Prostate gland (tissue), 2 donors: ENCODE data around the gene SSH2. TPM values are rescaled to one million over a fixed set of nuclear protein-coding genes. Genes with fewer than 3 reads are reported as not detected.
A peak's percentile ranks its signal among the peaks of the same experiment; 100 is the strongest.

Source experiments
- DNase-seq: peaks from one replicate; pipeline ENCODE4 v3.0.0-alpha.2; 2019; ENCODE audit warnings: low spot score
- H3K27ac ChIP-seq, 2 donors: fragments of 200-600 bp; sonication (generic); 2 replicates each; pipeline ENCODE4 v1.5.1; 2017 to 2019
- H3K27me3 ChIP-seq: fragments of 200-600 bp; sonication (generic); replicated peaks from 2 replicates; pipeline ENCODE4 v1.5.1; 2019; ENCODE audit not compliant: insufficient read depth
- H3K36me3 ChIP-seq, 2 donors: fragments of 200-600 bp; sonication (generic); 1 replicate in 1 of 2; 2 replicates in 1 of 2; pipeline versions ENCODE4 v1.5.1 to v1.8.1; 2017 to 2019
- H3K4me1 ChIP-seq: fragments of 200-600 bp; sonication (generic); replicated peaks from 2 replicates; pipeline ENCODE4 v1.5.1; 2019
- H3K4me3 ChIP-seq, 2 donors: fragments of 200-600 bp; sonication (generic); 2 replicates each; pipeline ENCODE4 v1.5.1; 2017 to 2019
- H3K9me3 ChIP-seq: fragments of 200-600 bp; sonication (generic); 2 replicates; pipeline ENCODE4 v1.5.1; 2017
- POLR2A ChIP-seq: fragments of 450-650 bp; IDR thresholded peaks from one replicate; pipeline ENCODE4 v1.6.1; 2016; ENCODE audit warnings: antibody characterized with exemption, mild to moderate bottlenecking
- POLR2AphosphoS5 ChIP-seq: sonication (generic); formaldehyde crosslinking; IDR thresholded peaks from one replicate; pipeline ENCODE4 v1.6.1; 2017; ENCODE audit warnings: antibody characterized with exemption
- WGBS: methylation state at CpG from one replicate; pipeline ENCODE4 v1.1.5; 2018; 5-methylcytosine and 5-hydroxymethylcytosine counted together
- intact Hi-C: fragments of 100-400 bp; cut with DNase I; formaldehyde crosslinking; loops from one replicate; pipeline ENCODE4 v1.14.2; 2022
- total RNA-seq, 2 donors: library from RNA; depleted of rRNA; stranded (reverse); fragments of >200 nt; gene quantifications; one replicate each; pipeline ENCODE4 v1.1.0, GENCODE V29; 2016
- TF ChIP-seq, protein P1 (sequence below), 4 experiments: fragments of 200-600 bp in 2 of 4; fragments of 450-650 bp in 2 of 4; sonication (generic) in 2 of 4; IDR thresholded peaks; 1 replicate in 3 of 4; 2 replicates in 1 of 4; pipeline ENCODE4 v1.5.1; 2016 to 2019; ENCODE audit warnings: antibody characterized with exemption in 4 of 4, mild to moderate bottlenecking in 2 of 4, moderate library complexity in 2 of 4

SSH2 gene
- total RNA-seq, 2 donors from 2014 or later, result 10.1 to 27.5 TPM

DNA sequence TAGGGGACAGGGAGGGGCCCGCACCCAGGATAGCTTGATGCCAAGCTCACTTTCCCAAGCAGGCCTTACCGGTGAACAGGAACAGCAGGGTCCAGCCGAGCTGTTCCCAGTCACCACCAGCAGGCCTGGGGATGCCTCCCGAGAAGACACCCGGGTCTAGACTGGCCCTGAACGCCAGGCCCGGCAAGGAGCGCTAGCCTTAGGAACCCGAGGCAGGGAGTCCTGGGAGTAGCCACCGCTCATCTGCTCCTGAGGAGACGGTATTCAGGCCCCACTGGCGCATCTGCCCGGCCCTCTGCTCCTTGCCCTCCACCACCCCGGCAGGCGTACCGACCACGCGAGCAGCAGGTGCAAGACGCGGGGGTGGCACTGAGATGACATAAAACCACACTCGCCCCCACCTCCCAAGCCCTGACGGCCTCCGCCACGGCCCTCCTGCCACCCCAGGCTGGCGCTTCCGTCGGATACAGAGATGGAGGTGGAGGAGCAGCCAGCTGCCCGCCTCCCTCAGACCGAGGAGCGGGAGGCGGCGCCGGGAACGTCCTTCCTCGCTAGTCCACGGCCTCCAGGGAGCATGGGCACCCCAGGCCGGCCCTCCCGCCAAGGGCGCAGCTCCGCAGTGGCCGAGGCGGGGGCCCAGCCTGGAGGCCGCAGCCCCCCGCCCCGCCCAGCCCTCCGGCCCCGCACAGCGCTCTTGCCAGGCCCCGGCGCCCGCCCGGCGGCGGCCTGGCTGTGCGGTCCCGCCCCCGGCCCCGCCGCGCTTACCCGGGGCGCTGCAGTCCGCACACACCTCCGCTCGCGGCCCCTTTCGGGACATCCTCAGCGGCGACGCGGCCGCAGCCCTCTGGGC, 341.2 kb downstream of the SSH2 start:
- 0% methylated on average over 35 of the region's 72 CpGs for WGBS
- no peaks in the 10 kb centered on the region for H3K9me3 ChIP-seq
- no peaks in the 10 kb centered on the region for H3K27me3 ChIP-seq
- peak overlapping the region; percentile 69 to 77 for H3K27ac ChIP-seq
- no peak for DNase-seq
- peak overlapping the region; percentile 72 to 76 for H3K4me3 ChIP-seq
- intact Hi-C loops, result loop anchor here (10.0 kb wide), 1 partner anchor 516 kb away; no protein-coding TSS in a partner anchor
- no peaks in the 10 kb centered on the region for H3K36me3 ChIP-seq
- no peak for TF ChIP-seq POLR2AphosphoS5
- no peak for TF ChIP-seq POLR2A
- TF ChIP-seq, protein P1, sequence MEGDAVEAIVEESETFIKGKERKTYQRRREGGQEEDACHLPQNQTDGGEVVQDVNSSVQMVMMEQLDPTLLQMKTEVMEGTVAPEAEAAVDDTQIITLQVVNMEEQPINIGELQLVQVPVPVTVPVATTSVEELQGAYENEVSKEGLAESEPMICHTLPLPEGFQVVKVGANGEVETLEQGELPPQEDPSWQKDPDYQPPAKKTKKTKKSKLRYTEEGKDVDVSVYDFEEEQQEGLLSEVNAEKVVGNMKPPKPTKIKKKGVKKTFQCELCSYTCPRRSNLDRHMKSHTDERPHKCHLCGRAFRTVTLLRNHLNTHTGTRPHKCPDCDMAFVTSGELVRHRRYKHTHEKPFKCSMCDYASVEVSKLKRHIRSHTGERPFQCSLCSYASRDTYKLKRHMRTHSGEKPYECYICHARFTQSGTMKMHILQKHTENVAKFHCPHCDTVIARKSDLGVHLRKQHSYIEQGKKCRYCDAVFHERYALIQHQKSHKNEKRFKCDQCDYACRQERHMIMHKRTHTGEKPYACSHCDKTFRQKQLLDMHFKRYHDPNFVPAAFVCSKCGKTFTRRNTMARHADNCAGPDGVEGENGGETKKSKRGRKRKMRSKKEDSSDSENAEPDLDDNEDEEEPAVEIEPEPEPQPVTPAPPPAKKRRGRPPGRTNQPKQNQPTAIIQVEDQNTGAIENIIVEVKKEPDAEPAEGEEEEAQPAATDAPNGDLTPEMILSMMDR (IDR thresholded peaks at IDR 0.05), result peak in 1 of 4 experiments; percentile 14
- H3K4me1 ChIP-seq, result peaks cover 24% of the 10 kb centered on the region

DNA sequence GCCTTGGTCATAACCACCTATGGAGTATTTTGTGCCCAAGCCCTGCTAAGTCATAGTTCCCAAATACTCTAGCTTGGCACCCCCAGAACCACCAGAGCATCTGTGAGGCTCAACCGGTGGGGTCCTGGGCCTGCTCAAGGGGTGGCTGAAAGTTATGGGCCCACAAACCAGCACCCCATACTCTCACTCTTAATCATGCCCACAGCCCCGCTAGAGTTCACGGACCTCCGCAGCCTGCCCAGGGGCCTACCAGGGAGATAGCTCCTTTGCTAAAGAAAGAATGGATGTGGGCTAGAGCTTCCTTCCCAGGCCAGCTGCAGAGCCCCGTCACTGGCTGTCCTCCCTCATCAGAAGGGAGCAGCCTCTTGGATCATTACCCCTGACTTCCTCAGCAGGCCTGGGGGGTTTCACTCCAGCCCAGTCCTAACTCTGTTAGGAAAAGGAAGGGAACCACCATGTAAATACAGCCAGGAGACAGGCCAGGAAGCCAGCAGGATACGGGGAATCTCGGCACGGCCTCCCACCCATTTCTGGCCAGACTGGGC, 341.9 kb downstream of the SSH2 start:
- intact Hi-C loops, result loop anchor here (10.0 kb wide), 1 partner anchor 517 kb away; no protein-coding TSS in a partner anchor
- Histone ChIP-seq H3K27me3 (no peaks in the 10 kb centered on the region), H3K27ac (peak overlapping the region; percentile 69 to 77), H3K9me3 (no peaks in the 10 kb centered on the region), H3K36me3 (no peaks in the 10 kb centered on the region), H3K4me1 (peaks cover 24% of the 10 kb centered on the region), H3K4me3 (peak overlapping the region; percentile 72 to 76)
- DNase-seq, result no peak
- TF ChIP-seq POLR2A (no peak), POLR2AphosphoS5 (no peak)
- TF ChIP-seq, protein P1 (IDR thresholded peaks at IDR 0.05), result no peak
- WGBS, result 43% methylated on average over 8 of the region's 8 CpGs

DNA sequence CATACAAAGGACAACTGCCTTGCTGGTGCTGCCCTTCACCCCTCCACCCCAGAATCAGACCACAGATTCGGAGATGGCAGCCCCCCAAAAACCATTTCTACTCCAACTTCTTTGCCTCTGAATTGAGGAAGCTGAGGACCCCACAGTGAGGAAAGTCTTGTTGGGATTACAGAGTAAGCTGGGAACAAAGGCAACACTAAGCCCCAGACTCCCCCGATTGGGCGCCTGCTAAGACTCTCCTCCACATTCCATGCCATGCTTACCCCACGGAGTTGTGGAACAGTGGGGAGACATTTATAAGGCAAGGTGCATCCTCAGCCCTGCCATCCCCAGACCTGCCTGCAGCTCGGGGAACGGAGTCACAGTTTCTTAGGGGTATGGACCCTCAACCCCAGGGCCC, 342.4 kb downstream of the SSH2 start:
- Histone ChIP-seq H3K27me3 (no peaks in the 10 kb centered on the region), H3K27ac (no peak overlapping the region), H3K36me3 (no peaks in the 10 kb centered on the region), H3K9me3 (no peaks in the 10 kb centered on the region), H3K4me3 (peak overlapping the region in 1 of 2 donors; percentile 76), H3K4me1 (peaks cover 24% of the 10 kb centered on the region)
- no peak for DNase-seq
- intact Hi-C loops, result loop anchor here (10.0 kb wide), 1 partner anchor 517 kb away; no protein-coding TSS in a partner anchor
- no peak for TF ChIP-seq POLR2A
- TF ChIP-seq, protein P1 (IDR thresholded peaks at IDR 0.05), result no peak
- TF ChIP-seq POLR2AphosphoS5, result no peak
- WGBS, result 71% methylated on average over 6 of the region's 6 CpGs

DNA sequence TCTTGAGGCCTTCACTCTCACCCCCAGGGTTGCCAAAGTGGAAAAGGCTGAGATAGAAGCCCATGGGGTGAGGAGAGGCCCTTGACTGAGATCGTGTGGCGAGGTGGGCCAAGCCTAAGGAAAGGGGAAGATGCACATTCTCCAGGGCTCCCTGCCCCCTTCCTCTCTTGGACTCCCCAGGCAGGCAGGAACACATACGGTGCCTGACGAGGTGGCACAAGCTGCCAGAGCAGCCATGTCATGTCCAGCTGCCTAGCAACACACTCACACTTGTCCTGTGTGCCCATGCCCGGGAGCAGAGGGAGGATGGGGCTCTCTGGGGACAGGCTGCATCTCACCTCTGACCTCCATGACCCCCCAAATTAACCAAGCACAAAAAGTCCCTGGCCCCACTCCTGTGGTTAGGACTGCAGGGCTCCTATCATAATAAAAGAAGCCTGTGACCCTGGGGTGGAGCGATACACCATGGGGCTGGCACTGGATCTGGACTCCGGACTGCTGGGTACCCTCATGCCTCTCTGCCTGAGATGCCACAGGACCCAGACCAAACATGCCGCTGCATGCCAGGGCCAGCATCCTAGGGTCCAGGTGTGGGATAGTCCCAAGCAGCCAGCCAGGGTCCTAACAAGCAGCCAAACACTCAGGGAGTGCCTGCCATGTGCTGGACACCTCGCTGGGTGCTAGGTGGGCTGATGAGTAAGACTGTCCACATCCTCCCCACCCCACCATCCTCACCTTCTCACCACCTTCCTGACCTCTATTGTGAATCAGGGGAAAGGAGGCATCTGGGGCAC, 343.2 kb downstream of the SSH2 start:
- H3K36me3 ChIP-seq, result no peaks in the 10 kb centered on the region
- no peak overlapping the region for H3K4me3 ChIP-seq
- intact Hi-C loops, result loop anchor here (10.0 kb wide), 1 partner anchor 518 kb away; no protein-coding TSS in a partner anchor
- no peaks in the 10 kb centered on the region for H3K9me3 ChIP-seq
- no peak overlapping the region for H3K27ac ChIP-seq
- no peaks in the 10 kb centered on the region for H3K27me3 ChIP-seq
- DNase-seq, result no peak
- H3K4me1 ChIP-seq, result peaks cover 18% of the 10 kb centered on the region
- WGBS, result 58% methylated on average over 9 of the region's 9 CpGs
- TF ChIP-seq POLR2AphosphoS5, result no peak
- TF ChIP-seq, protein P1 (IDR thresholded peaks at IDR 0.05), result no peak
- TF ChIP-seq POLR2A, result no peak
